HPDE6-E6E7 (cell line): Measurements from ENCODE around the gene RTL10.
A peak's percentile ranks its signal among the peaks of the same experiment; 100 is the strongest.
"Not testable (repeated sequence)": the region's sequence is repeated elsewhere in the genome, so short reads cannot be mapped to it uniquely, and the experiment has no call there.

ENCODE experiments used
- DNase-seq: peaks from one replicate; pipeline ENCODE4 v3.0.0; 2011; ENCODE audit warnings: missing footprints; ENCODE audit errors: extremely low spot score

The RTL10 gene

GRCh38 chr22:19843857-19844376 is 10.8 kb downstream of the RTL10 start:
- no peak for DNase-seq

GRCh38 chr22:19843107-19843856 is 11.4 kb downstream of the RTL10 start:
- DNase-seq, result no peak

- no peak for DNase-seq
Observed at GRCh38 chr22:19842393-19843106, 12.1 kb downstream of the RTL10 start.

GRCh38 chr22:19841641-19842392 is 12.9 kb downstream of the RTL10 start:
- no peak for DNase-seq

- no peak for DNase-seq
Observed at GRCh38 chr22:19840955-19841640, 13.6 kb downstream of the RTL10 start.

GRCh38 chr22:19840059-19840458 is 14.6 kb downstream of the RTL10 start:
- no peak for DNase-seq

GRCh38 chr22:19837915-19838314 is 16.8 kb downstream of the RTL10 start:
- no peak for DNase-seq

GRCh38 chr22:19836512-19836911 is 18.2 kb downstream of the RTL10 start:
- no peak for DNase-seq

GRCh38 chr22:19834599-19834998 is 20.1 kb downstream of the RTL10 start:
- no peak for DNase-seq

- DNase-seq, result not testable (repeated sequence)
Observed at GRCh38 chr22:19833327-19833726, 21.3 kb downstream of the RTL10 start.

GRCh38 chr22:19832476-19833108 is 22.1 kb downstream of the RTL10 start:
- DNase-seq, result no peak

GRCh38 chr22:19831979-19832378 is 22.7 kb downstream of the RTL10 start:
- not testable (repeated sequence) for DNase-seq

GRCh38 chr22:19831016-19831415 is 23.7 kb downstream of the RTL10 start:
- no peak for DNase-seq

- DNase-seq, result no peak
Observed at GRCh38 chr22:19828035-19828401, 26.7 kb downstream of the RTL10 start.

GRCh38 chr22:19827341-19828034 is 27.2 kb downstream of the RTL10 start:
- no peak for DNase-seq

GRCh38 chr22:19826619-19826950 is 28.1 kb downstream of the RTL10 start:
- DNase-seq, result no peak

- no peak for DNase-seq
Observed at GRCh38 chr22:19825904-19826618, 28.6 kb downstream of the RTL10 start.

GRCh38 chr22:19824926-19825339 is 29.7 kb downstream of the RTL10 start:
- DNase-seq, result no peak

GRCh38 chr22:19824212-19824925 is 30.3 kb downstream of the RTL10 start:
- DNase-seq, result no peak

- peak; percentile 70 for DNase-seq
Observed at GRCh38 chr22:19823902-19824211, 30.8 kb downstream of the RTL10 start.
